Right lobe of liver (tissue), 6 donors: Measurements from ENCODE around the gene RUVBL2. TPM values are rescaled to one million over a fixed set of nuclear protein-coding genes. Genes with fewer than 3 reads are reported as not detected.

Experiments
- ATAC-seq, 4 donors: fragments of 200-7000 bp; cut with Tn5 transposase; one replicate each; pipeline ENCODE4 v1.9.1; 2020; ENCODE audit warnings: mild to moderate bottlenecking in 4 of 4, moderate library complexity in 4 of 4
- DNase-seq, 3 donors: peaks; one replicate each; pipeline ENCODE4 v3.0.0-alpha.2; 2020
- H3K27ac ChIP-seq, 3 donors: fragments of 200-600 bp; one replicate each; pipeline ENCODE4 v1.8.0; 2022
- H3K27me3 ChIP-seq, 2 donors: fragments of 200-600 bp; one replicate each; pipeline ENCODE4 v1.8.0; 2022
- H3K36me3 ChIP-seq, 4 donors: fragments of 200-600 bp; sonication (generic) in 1 of 4; one replicate each; pipeline versions ENCODE4 v1.5.1 to v1.8.0; 2017 to 2022; ENCODE audit warnings: control low read depth in 1 of 4
- H3K4me1 ChIP-seq, 4 donors: fragments of 200-600 bp; sonication (generic) in 1 of 4; one replicate each; pipeline versions ENCODE4 v1.5.1 to v1.8.0; 2017 to 2022; ENCODE audit warnings: control low read depth in 1 of 4
- H3K4me3 ChIP-seq, 3 donors: fragments of 200-600 bp; one replicate each; pipeline ENCODE4 v1.8.0; 2022
- H3K9me3 ChIP-seq, 4 donors: fragments of 200-600 bp; sonication (generic) in 1 of 4; one replicate each; pipeline versions ENCODE4 v1.5.1 to v1.8.0; 2017 to 2022; ENCODE audit warnings: control low read depth in 1 of 4
- CTCF ChIP-seq, 4 donors: fragments of 200-600 bp in 3 of 4; fragments of 450-650 bp in 1 of 4; IDR thresholded peaks; one replicate each; pipeline versions ENCODE4 v1.5.1 to v1.8.0; 2016 to 2022; ENCODE audit warnings: antibody characterized with exemption in 4 of 4, mild to moderate bottlenecking in 2 of 4
- POLR2A ChIP-seq: fragments of 450-650 bp; IDR thresholded peaks from one replicate; pipeline ENCODE4 v1.6.1; 2017; ENCODE audit warnings: antibody characterized with exemption, mild to moderate bottlenecking
- WGBS: methylation state at CpG from one replicate; pipeline ENCODE4 v1.1.6; 2018; ENCODE audit warnings: low coverage, low lambda C conversion rate; ENCODE audit not compliant: insufficient coverage; ENCODE audit errors: missing lambda C conversion rate; 5-methylcytosine and 5-hydroxymethylcytosine counted together
- intact Hi-C, 2 donors: fragments of 100-400 bp; cut with DNase I; formaldehyde crosslinking; loops; one replicate each; pipeline versions ENCODE4 v1.11.2 to v1.14.1; 2022
- total RNA-seq, 6 experiments: library from RNA; depleted of rRNA in 2 of 6; stranded (reverse); fragments of >200 nt in 2 of 6; fragmentation: NEBNext Ultra II Directional in 3 of 6; extraction: Animal tissue kit (Norgen Biotek cat#: 25700) in 3 of 6; gene quantifications; one replicate each; pipeline versions ENCODE4 v1.1.0 to v1.2.4, GENCODE V29; 2016 to 2023
- donor health status: DM: no; HTN: yes; CAD: no.
- donor health status: DM: no; HTN: no; CAD: no.
- donor health status: DM: no; HTN: no; CAD: no.
- donor health status: DM: no; HTN: yes; CAD: no.
- donor health status: DM: no; HTN: yes; CAD: no.

Gene RUVBL2
- total RNA-seq, 6 experiments from 2014 or later = 22.8 to 66.7 (median 32.3) TPM

DNA sequence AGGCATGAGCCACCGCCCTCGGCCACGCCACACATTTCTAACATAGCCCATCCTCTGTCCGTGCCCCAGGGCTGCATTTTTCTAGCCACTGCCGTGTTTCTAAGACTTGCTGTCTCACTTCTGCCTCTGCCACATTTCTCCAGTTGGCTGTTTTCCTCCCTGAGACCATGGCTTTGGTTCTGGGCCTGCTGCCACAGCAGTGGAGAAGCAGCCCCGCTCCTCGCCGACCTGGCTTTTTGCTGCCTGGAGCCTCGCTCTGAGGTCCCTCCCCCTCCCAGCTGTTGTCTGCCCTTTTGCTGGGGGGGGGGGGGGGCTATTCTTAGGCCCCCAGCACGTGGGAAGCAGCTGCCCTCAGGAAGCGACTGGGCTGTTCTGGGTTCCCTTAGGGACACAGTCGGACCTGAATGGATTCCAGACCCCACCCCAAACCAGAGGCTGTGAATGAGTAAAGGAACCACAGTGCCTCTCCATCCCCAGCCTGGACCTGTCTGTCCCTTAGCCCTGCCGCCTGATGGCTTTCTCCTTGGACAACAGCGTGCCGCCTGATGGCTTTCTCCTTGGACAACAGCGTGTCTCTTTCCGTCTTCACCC lies 3.9 kb upstream of the RUVBL2 start:
- Histone ChIP-seq H3K27ac (no peak overlapping the region), H3K36me3 (peaks cover 0 to 27% (median 2%) of the 10 kb centered on the region in 4 donors), H3K27me3 (no peaks in the 10 kb centered on the region), H3K9me3 (no peaks in the 10 kb centered on the region), H3K4me1 (peaks cover 0 to 18% (median 10%) of the 10 kb centered on the region in 4 donors), H3K4me3 (no peak overlapping the region)
- WGBS = 93% methylated on average over 10 of the region's 17 CpGs
- ATAC-seq (no peak), DNase-seq (no peak)
- intact Hi-C loops = no loop called here
- TF ChIP-seq CTCF (IDR thresholded peaks at IDR 0.05) (no peak), POLR2A (no peak)

DNA sequence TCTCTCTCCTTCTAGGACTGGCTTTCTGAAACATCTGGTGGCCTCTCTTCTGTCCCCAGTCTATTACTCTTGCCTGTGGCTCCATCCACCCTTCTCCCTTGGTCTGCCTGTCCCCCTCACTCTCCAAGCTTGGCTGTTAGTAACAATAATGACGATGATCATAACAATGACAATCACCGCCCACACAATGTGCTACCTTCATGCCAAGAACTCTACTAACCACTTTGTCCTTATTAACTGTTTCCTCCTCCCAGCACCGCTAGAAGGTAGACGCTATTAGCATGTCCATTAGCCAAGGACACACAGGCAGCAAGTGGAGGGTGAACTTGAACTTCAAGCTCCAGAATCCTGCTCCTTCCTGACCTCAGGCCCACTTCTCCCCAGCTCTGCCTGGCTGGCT lies 3.3 kb upstream of the RUVBL2 start:
- H3K4me1 ChIP-seq = peaks cover 0 to 18% (median 11%) of the 10 kb centered on the region in 4 donors
- DNase-seq = no peak
- no peak for ATAC-seq
- TF ChIP-seq CTCF (IDR thresholded peaks at IDR 0.05) = no peak
- no peak for TF ChIP-seq POLR2A
- WGBS = 73% methylated on average over 4 of the region's 4 CpGs
- no peak overlapping the region for H3K27ac ChIP-seq
- H3K27me3 ChIP-seq = no peaks in the 10 kb centered on the region
- H3K9me3 ChIP-seq = no peaks in the 10 kb centered on the region
- intact Hi-C loops = no loop called here
- no peak overlapping the region for H3K4me3 ChIP-seq
- peaks cover 0 to 21% (median 0%) of the 10 kb centered on the region in 4 donors for H3K36me3 ChIP-seq

- 89% methylated on average over 4 of the region's 22 CpGs for WGBS
- Histone ChIP-seq H3K4me1 (peaks cover 0 to 18% (median 11%) of the 10 kb centered on the region in 4 donors), H3K9me3 (no peaks in the 10 kb centered on the region), H3K36me3 (peaks cover 0 to 14% (median 0%) of the 10 kb centered on the region in 4 donors), H3K27ac (no peak overlapping the region), H3K27me3 (no peaks in the 10 kb centered on the region), H3K4me3 (no peak overlapping the region)
- TF ChIP-seq POLR2A (no peak), CTCF (IDR thresholded peaks at IDR 0.05) (no peak)
- ATAC-seq (no peak), DNase-seq (no peak)
- intact Hi-C loops = no loop called here
These were observed 2.6 kb upstream of the RUVBL2 start for GRCh38 chr19:48991011-48991609.

- WGBS = 6% methylated on average over 5 of the region's 8 CpGs
- Histone ChIP-seq H3K4me3 (peak overlapping the region; percentile 85 to 89 (median 87)), H3K4me1 (peaks cover 0 to 18% (median 11%) of the 10 kb centered on the region in 4 donors), H3K9me3 (no peaks in the 10 kb centered on the region), H3K27me3 (no peaks in the 10 kb centered on the region), H3K36me3 (peaks cover 0 to 11% (median 0%) of the 10 kb centered on the region in 4 donors), H3K27ac (peak overlapping the region; percentile 94 to 99 (median 97))
- TF ChIP-seq POLR2A (peak; percentile 14), CTCF (IDR thresholded peaks at IDR 0.05) (no peak)
- intact Hi-C loops = no loop called here
- ATAC-seq = peak in 3 of 4 donors; percentile 14 to 22 (median 16)
- peak in 1 of 3 donors; percentile 54 for DNase-seq
These were observed 1.7 kb upstream of the RUVBL2 start for GRCh38 chr19:48991873-48992580.
